ENCODE measurements around the gene CDK9.

Gene CDK9

DNA sequence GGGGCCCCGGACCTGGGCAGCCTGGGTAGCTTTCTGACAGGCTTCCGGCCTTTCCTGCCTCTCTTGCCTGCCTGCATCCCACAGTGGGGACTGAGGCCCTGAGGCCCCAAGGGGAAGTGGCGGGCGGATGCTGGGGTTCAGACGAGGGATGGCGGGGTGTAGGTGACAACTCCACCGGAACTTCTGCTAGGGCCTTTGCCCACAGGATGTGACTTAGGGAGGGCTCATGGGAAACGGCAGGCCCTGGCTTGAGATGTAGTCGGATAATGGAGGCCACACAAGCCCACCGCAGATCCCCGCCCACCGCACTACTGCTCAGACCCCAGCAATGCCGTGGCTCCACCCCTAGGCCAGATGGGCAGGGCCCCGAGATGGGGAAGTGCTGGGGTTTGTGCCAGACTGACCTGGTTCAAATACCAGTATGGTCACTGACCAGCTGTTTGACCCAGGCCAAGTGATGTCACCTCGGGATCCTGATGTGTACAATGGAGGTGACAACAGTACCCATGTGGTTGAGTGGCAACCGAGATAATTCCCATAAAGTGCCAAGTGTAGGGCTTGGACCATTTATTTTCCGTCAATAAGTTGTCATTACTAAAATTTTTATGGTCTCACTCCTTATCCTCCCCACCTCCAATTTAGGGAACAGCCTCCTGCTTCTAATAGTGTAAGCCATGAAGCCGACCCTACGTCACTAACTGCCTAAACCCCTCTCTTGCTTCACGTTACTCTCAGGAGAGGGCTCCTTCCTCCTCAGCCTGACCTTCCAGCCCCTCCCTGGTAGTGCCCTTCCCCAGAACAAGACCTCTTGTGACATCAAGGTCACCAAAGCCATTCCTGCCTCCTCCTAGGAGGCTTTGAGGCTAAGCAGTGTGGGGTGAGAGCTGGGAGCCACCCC, 2.5 kb upstream of the CDK9 start:
- TF ChIP-seq, protein P1, sequence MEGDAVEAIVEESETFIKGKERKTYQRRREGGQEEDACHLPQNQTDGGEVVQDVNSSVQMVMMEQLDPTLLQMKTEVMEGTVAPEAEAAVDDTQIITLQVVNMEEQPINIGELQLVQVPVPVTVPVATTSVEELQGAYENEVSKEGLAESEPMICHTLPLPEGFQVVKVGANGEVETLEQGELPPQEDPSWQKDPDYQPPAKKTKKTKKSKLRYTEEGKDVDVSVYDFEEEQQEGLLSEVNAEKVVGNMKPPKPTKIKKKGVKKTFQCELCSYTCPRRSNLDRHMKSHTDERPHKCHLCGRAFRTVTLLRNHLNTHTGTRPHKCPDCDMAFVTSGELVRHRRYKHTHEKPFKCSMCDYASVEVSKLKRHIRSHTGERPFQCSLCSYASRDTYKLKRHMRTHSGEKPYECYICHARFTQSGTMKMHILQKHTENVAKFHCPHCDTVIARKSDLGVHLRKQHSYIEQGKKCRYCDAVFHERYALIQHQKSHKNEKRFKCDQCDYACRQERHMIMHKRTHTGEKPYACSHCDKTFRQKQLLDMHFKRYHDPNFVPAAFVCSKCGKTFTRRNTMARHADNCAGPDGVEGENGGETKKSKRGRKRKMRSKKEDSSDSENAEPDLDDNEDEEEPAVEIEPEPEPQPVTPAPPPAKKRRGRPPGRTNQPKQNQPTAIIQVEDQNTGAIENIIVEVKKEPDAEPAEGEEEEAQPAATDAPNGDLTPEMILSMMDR (IDR thresholded peaks at IDR 0.05; ENCODE audit: low read depth, low read length, missing control alignments) = no peak
- no peak overlapping the region for H3K4me3 ChIP-seq (ENCODE audit: low read depth, low read length)
- H3K27me3 ChIP-seq (replicated peaks) = no peaks in the 10 kb centered on the region
- peaks cover 19% of the 10 kb centered on the region for H3K36me3 ChIP-seq (replicated peaks)
- no peak for DNase-seq
- H3K27ac ChIP-seq = no peak overlapping the region
- in situ Hi-C loops (cut with HindIII; ENCODE audit: low pct_ligation_motif_present, low sequenced_read_pairs) = no loop called here

DNA sequence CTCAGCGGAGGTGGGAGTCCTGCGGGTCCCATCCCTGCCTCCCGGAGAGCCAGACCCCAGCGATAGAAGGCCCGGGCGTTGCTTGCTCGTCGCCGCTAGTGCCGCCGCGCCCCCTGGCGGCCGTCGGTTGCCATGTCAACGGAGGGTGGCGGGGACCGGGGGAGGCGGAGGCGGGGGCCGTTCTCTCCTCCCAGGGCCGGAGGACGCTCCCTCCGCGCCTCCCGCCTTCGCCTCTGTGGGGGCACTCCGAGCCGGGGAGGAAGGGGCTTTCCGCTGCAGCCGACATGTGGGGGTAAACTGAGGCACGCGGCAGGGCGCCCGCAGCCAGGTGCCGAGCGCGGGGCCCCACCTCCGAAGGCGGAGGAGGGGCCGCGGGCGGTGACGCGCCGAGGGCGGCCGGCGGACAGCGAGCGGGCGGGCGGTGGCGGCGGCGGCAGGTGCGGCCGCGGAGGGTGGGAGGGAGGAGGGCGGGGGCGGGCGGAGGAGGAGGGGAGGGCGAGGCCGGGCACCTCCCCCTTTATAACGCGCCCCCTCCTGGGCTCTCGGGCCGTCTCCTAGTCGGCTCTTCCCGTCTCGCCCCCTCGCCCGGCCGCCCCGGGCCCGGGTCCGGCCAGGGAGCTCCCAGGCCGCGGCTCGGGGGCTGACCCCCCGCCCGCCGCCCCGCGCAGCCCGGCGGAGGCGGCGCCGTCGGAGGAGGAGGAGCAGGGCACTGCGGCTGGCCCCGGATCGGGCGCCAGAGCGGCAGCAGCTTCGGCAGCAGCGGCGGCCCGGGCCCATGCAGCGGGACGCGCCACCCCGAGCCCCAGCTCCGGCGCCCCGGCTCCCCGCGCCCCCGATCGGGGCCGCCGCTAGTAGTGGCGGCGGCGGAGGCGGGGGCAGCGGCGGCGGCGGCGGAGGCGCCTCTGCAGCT, 556 bp upstream of the CDK9 start:
- TF ChIP-seq, protein P1 (IDR thresholded peaks at IDR 0.05; ENCODE audit: low read depth, low read length, missing control alignments) = peak; percentile 76
- in situ Hi-C loops (cut with HindIII; ENCODE audit: low pct_ligation_motif_present, low sequenced_read_pairs) = no loop called here
- Histone ChIP-seq H3K4me3 (ENCODE audit: low read depth, low read length) (peak overlapping the region; percentile 63), H3K27me3 (replicated peaks) (no peaks in the 10 kb centered on the region), H3K27ac (peak overlapping the region; percentile 94), H3K36me3 (replicated peaks) (peaks cover 37% of the 10 kb centered on the region)
- peak; percentile 57 for DNase-seq

DNA sequence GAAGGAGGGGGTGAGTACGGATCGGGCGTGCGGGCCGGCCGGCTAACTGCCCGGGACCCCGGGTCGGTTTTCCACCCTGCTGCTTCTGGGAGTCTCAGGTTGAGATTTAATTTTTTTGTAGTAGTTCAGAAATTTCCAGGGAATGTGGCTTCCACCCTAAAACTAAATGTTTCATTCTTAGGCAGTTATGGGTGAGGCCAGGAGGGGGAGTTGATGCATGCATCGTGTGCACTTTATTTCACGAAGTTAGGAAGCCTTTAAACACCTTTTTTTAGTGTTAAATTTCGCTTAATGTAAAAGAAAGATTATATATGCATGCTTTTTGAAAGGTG, 905 bp downstream of the CDK9 start:
- peak overlapping the region; percentile 94 for H3K27ac ChIP-seq
- no peak for DNase-seq
- H3K36me3 ChIP-seq (replicated peaks) = peaks cover 51% of the 10 kb centered on the region

DNA sequence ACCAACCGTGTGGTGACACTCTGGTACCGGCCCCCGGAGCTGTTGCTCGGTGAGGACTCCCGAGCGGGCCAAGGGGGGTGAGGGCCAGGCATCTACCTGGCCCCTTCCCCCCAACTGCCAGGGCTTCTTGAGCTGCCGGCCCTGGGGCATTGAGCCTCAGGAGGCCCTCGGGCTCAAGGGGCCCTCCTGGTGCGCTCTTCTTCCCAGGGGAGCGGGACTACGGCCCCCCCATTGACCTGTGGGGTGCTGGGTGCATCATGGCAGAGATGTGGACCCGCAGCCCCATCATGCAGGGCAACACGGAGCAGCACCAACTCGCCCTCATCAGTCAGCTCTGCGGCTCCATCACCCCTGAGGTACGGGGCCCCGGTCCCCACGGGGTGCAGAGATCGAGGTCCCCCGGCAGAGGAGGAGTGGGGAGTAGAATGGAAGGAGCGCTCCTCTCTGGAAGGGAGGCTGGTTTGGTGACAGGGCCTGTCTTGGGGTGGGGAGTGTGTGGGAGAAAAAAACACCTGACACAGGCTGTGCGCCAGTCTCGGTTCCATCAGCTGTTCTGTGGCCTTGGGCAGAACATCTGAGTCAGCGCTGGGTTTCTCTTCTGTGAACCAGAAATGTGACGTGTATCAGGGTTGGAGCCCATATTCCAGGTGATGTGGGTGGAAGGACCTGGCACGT, 2.6 kb downstream of the CDK9 start:
- Histone ChIP-seq H3K4me3 (ENCODE audit: low read depth, low read length) (no peak overlapping the region), H3K27ac (no peak overlapping the region), H3K36me3 (replicated peaks) (peaks cover 61% of the 10 kb centered on the region), H3K27me3 (replicated peaks) (no peaks in the 10 kb centered on the region)
- TF ChIP-seq, protein P1 (IDR thresholded peaks at IDR 0.05; ENCODE audit: low read depth, low read length, missing control alignments) = no peak
- in situ Hi-C loops (cut with HindIII; ENCODE audit: low pct_ligation_motif_present, low sequenced_read_pairs) = no loop called here
- no peak for DNase-seq

More for the DNA sequence above, 905 bp downstream of the CDK9 start:
- H3K27me3 ChIP-seq (replicated peaks) = no peaks in the 10 kb centered on the region
- TF ChIP-seq, protein P1 (IDR thresholded peaks at IDR 0.05; ENCODE audit: low read depth, low read length, missing control alignments) = peak; percentile 67
- peak overlapping the region; percentile 87 for H3K4me3 ChIP-seq (ENCODE audit: low read depth, low read length)
- in situ Hi-C loops (cut with HindIII; ENCODE audit: low pct_ligation_motif_present, low sequenced_read_pairs) = no loop called here

DNA sequence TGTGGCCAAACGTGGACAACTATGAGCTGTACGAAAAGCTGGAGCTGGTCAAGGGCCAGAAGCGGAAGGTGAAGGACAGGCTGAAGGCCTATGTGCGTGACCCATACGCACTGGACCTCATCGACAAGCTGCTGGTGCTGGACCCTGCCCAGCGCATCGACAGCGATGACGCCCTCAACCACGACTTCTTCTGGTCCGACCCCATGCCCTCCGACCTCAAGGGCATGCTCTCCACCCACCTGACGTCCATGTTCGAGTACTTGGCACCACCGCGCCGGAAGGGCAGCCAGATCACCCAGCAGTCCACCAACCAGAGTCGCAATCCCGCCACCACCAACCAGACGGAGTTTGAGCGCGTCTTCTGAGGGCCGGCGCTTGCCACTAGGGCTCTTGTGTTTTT, 3.3 kb downstream of the CDK9 start:
- no peak for DNase-seq
- H3K27me3 ChIP-seq (replicated peaks) = no peaks in the 10 kb centered on the region
- no peak overlapping the region for H3K4me3 ChIP-seq (ENCODE audit: low read depth, low read length)
- H3K36me3 ChIP-seq (replicated peaks) = peaks cover 61% of the 10 kb centered on the region
- H3K27ac ChIP-seq = no peak overlapping the region
- in situ Hi-C loops (cut with HindIII; ENCODE audit: low pct_ligation_motif_present, low sequenced_read_pairs) = no loop called here
- TF ChIP-seq, protein P1 (IDR thresholded peaks at IDR 0.05; ENCODE audit: low read depth, low read length, missing control alignments) = no peak
